LNCAP (cell line): ENCODE measurements around the gene ITIH3.

Experiments used
- CTCF ChIP-seq: fragments of 450-650 bp; IDR thresholded peaks from 2 replicates; pipeline ENCODE4 v1.5.1; 2017; ENCODE audit warnings: mild to moderate bottlenecking

ITIH3 gene

GRCh38 chr3:52816199-52816598 is 21.6 kb downstream of the ITIH3 start:
- TF ChIP-seq CTCF = no peak

- TF ChIP-seq CTCF = no peak
These were observed 22.1 kb downstream of the ITIH3 start for GRCh38 chr3:52816654-52817053.

- TF ChIP-seq CTCF = no peak
These were observed 22.6 kb downstream of the ITIH3 start for GRCh38 chr3:52817221-52817620.

GRCh38 chr3:52817860-52818259 is 23.3 kb downstream of the ITIH3 start:
- no peak for TF ChIP-seq CTCF

- TF ChIP-seq CTCF = no peak
These were observed 25.3 kb downstream of the ITIH3 start for GRCh38 chr3:52819936-52820335.

- peak; percentile 76 for TF ChIP-seq CTCF
These were observed 26.1 kb downstream of the ITIH3 start for GRCh38 chr3:52820736-52821135.

GRCh38 chr3:52822363-52822762 is 27.8 kb downstream of the ITIH3 start:
- no peak for TF ChIP-seq CTCF

GRCh38 chr3:52824037-52824436 is 29.4 kb downstream of the ITIH3 start:
- no peak for TF ChIP-seq CTCF
